HT-29 (cell line): Measurements from ENCODE around the gene SLC7A7. TPM values are rescaled to one million over a fixed set of nuclear protein-coding genes. Genes with fewer than 3 reads are reported as not detected.
"Not testable (repeated sequence)": the region's sequence is repeated elsewhere in the genome, so short reads cannot be mapped to it uniquely, and the experiment has no call there.

Experiments
- DNase-seq: peaks from one replicate; pipeline ENCODE4 v3.0.0-alpha.2; 2015; ENCODE audit warnings: low spot score
- total RNA-seq: library from RNA; depleted of rRNA; stranded (reverse); fragments of >200 nt; shearing (Covaris generic); gene quantifications from 2 replicates; pipeline ENCODE4 v1.2.3, GENCODE V29; 2014

Gene SLC7A7
- total RNA-seq, 1 experiment from 2014 or later: 12.2 TPM

GRCh38 chr14:22844221-22845102, 29.2 kb upstream of the SLC7A7 start:
- DNase-seq: no peak

- no peak for DNase-seq
Observed at GRCh38 chr14:22843123-22843925, 28.1 kb upstream of the SLC7A7 start.

GRCh38 chr14:22842211-22843122, 27.2 kb upstream of the SLC7A7 start:
- no peak for DNase-seq

- DNase-seq: no peak
Observed at GRCh38 chr14:22841769-22842168, 26.5 kb upstream of the SLC7A7 start.

GRCh38 chr14:22841311-22841710, 26.1 kb upstream of the SLC7A7 start:
- DNase-seq: no peak

GRCh38 chr14:22839159-22839779, 24.0 kb upstream of the SLC7A7 start:
- no peak for DNase-seq

GRCh38 chr14:22838631-22839041, 23.4 kb upstream of the SLC7A7 start:
- no peak for DNase-seq

GRCh38 chr14:22837750-22838538, 22.7 kb upstream of the SLC7A7 start:
- no peak for DNase-seq

- no peak for DNase-seq
Observed at GRCh38 chr14:22837114-22837749, 22.0 kb upstream of the SLC7A7 start.

GRCh38 chr14:22836301-22837113, 21.3 kb upstream of the SLC7A7 start, which contains the start of gene MMP14:
MMP14 (plus strand) TSS chr14:22836585; CDS start chr14:22836818, 233 bp downstream.
- DNase-seq: no peak

- DNase-seq: no peak
Observed at GRCh38 chr14:22835505-22835904, 20.3 kb upstream of the SLC7A7 start.

GRCh38 chr14:22830443-22831010, 15.3 kb upstream of the SLC7A7 start:
- no peak for DNase-seq

- DNase-seq: peak; percentile 82
Observed at GRCh38 chr14:22829661-22830442, 14.6 kb upstream of the SLC7A7 start, which contains the start of gene MRPL52. MRPL52 (plus strand) TSS chr14:22829887; CDS start chr14:22829913, 26 bp downstream.

- DNase-seq: not testable (repeated sequence)
Observed at GRCh38 chr14:22829076-22829660, 13.9 kb upstream of the SLC7A7 start.

- DNase-seq: no peak
Observed at GRCh38 chr14:22824711-22825359, 9.6 kb upstream of the SLC7A7 start.

GRCh38 chr14:22822571-22823098, 7.4 kb upstream of the SLC7A7 start:
- peak; percentile 70 for DNase-seq
